ENCODE measurements around the gene OOSP1. TPM values are rescaled to one million over a fixed set of nuclear protein-coding genes. Genes with fewer than 3 reads are reported as not detected.

OOSP1 gene
- total and polyA plus RNA-seq, 2 donors (not counting 3 experiments of a cell fraction or from before 2014, with no cell fraction given): 0.11 TPM; not detected in 1

GRCh38 chr11:59965424-59965823 lies 27.2 kb downstream of the OOSP1 start:
- CTCF ChIA-PET: no interaction called here
- intact Hi-C loops (cut with micrococcal nuclease): no loop called here
- no peak for FAIRE-seq

More at GRCh38 chr11:59965424-59965823, 27.2 kb downstream of the OOSP1 start:
- POLR2A ChIA-PET: no interaction called here
- no peak overlapping the region for H3K9ac ChIP-seq (replicated peaks; ENCODE audit: extremely low read depth, insufficient read depth, low read length)
- dilution Hi-C loops (cut with MboI; ENCODE audit: extremely low pct_ligation_motif_present, low sequenced_read_pairs): no loop called here
- H3K4me1 ChIP-seq (ENCODE audit: control insufficient read depth, extremely low read depth, insufficient read depth, low read length): no peaks in the 10 kb centered on the region
- H3K27ac ChIP-seq (ENCODE audit: insufficient read depth, low read depth, low read length): no peak overlapping the region
- H3K36me3 ChIP-seq (ENCODE audit: control insufficient read depth in 2 of 2, extremely low read depth in 1 of 2, insufficient read depth in 2 of 2, low read length in 2 of 2): no peaks in the 10 kb centered on the region
- DNase-seq (ENCODE audit: low read depth, low spot score): no peak
- H4K20me1 ChIP-seq (replicated peaks; ENCODE audit: control insufficient read depth, extremely low read depth, insufficient read depth, low read length): no peaks in the 10 kb centered on the region
- H3K79me2 ChIP-seq (ENCODE audit: control insufficient read depth, insufficient read depth, low read length): no peaks in the 10 kb centered on the region
- no peak overlapping the region for H3K4me3 ChIP-seq (replicated peaks in 1 of 3; ENCODE audit: insufficient read depth in 1 of 3, low read depth in 1 of 3, low read length in 3 of 3)
- H3K9me1 ChIP-seq (replicated peaks; ENCODE audit: control insufficient read depth, extremely low read depth, insufficient read depth, low read length): no peaks in the 10 kb centered on the region
- H3K9me3 ChIP-seq (replicated peaks; ENCODE audit: control insufficient read depth, insufficient read depth, low read length): no peaks in the 10 kb centered on the region
- peaks cover 2 to 6% of the 10 kb centered on the region in 2 experiments for H3K27me3 ChIP-seq (ENCODE audit: control insufficient read depth in 2 of 2, insufficient read depth in 2 of 2, low read length in 2 of 2)
- H2AFZ ChIP-seq (ENCODE audit: low read depth, low read length): no peak overlapping the region
- H3K4me2 ChIP-seq (ENCODE audit: insufficient read depth, low read length): no peak overlapping the region
- no TSS peak for BruUV-seq (replicated peaks)
- TF ChIP-seq, protein P1, sequence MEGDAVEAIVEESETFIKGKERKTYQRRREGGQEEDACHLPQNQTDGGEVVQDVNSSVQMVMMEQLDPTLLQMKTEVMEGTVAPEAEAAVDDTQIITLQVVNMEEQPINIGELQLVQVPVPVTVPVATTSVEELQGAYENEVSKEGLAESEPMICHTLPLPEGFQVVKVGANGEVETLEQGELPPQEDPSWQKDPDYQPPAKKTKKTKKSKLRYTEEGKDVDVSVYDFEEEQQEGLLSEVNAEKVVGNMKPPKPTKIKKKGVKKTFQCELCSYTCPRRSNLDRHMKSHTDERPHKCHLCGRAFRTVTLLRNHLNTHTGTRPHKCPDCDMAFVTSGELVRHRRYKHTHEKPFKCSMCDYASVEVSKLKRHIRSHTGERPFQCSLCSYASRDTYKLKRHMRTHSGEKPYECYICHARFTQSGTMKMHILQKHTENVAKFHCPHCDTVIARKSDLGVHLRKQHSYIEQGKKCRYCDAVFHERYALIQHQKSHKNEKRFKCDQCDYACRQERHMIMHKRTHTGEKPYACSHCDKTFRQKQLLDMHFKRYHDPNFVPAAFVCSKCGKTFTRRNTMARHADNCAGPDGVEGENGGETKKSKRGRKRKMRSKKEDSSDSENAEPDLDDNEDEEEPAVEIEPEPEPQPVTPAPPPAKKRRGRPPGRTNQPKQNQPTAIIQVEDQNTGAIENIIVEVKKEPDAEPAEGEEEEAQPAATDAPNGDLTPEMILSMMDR (IDR thresholded peaks at IDR 0.05; ENCODE audit: extremely low read depth in 1 of 2, insufficient read depth in 1 of 2, low read depth in 1 of 2, low read length in 2 of 2): no peak
- TF ChIP-seq EZH2 (IDR thresholded peaks at IDR 0.05; ENCODE audit: borderline replicate concordance, low read depth, low read length, severe bottlenecking) (no peak), FOS (IDR thresholded peaks at IDR 0.05; ENCODE audit: borderline replicate concordance, insufficient read depth, low read length) (no peak), POLR2AphosphoS5 (IDR thresholded peaks at IDR 0.05; ENCODE audit: insufficient read depth, low read depth, low read length) (no peak), POLR2A (IDR thresholded peaks at IDR 0.05; ENCODE audit: low read depth, low read length) (no peak), MAX (IDR thresholded peaks at IDR 0.05; ENCODE audit: insufficient read depth, insufficient read length) (no peak), JUN (IDR thresholded peaks at IDR 0.05; ENCODE audit: borderline replicate concordance, insufficient read depth, insufficient read length, low read depth) (no peak), MYC (IDR thresholded peaks at IDR 0.05; ENCODE audit: low read depth, low read length) (no peak)

Measured in endothelial cell of umbilical vein (primary cell).